Activated CD8-positive, alpha-beta memory T cell treated with anti-CD3 and anti-CD28 coated beads, Interleukin-2, amount 50 U/mL, for 1 hour (primary cell): ENCODE data around the gene MGLL.
"Not testable (repeated sequence)": the region's sequence is repeated elsewhere in the genome, so short reads cannot be mapped to it uniquely, and the experiment has no call there.

Experiments used
- DNase-seq: peaks from one replicate; pipeline ENCODE4 v3.0.0-alpha.2; 2020; ENCODE audit errors: extremely low read depth

The MGLL gene

DNA sequence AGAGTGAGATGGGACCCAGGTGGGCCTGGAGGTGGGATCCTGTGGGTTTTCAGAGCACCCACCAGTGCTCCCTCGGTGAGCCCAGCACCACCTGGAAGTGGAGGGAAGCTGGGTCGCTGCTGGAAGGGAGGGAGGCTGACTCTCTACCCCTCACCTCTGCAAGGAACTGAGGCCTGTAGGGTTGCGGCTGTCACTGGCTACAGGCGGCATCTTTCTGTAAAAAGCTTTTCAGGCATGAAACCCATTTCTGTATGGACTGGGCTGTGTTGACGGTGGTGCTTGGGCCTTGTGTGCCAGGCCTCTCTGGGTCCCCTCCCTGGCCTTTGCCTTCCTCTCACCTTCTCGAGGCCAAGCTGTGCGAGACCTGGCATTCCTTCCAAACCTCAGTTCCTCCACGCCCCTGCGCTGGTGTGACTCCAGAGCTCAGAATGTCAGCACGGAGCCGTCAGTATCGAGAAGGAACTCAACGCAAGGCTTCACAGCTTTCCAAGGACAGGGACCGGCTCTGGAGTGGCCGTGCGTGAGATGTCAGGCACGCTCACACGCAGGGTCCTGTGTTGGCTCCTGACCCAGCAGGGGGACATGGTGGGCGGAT, 133.0 kb downstream of the MGLL start:
- no peak for DNase-seq

DNA sequence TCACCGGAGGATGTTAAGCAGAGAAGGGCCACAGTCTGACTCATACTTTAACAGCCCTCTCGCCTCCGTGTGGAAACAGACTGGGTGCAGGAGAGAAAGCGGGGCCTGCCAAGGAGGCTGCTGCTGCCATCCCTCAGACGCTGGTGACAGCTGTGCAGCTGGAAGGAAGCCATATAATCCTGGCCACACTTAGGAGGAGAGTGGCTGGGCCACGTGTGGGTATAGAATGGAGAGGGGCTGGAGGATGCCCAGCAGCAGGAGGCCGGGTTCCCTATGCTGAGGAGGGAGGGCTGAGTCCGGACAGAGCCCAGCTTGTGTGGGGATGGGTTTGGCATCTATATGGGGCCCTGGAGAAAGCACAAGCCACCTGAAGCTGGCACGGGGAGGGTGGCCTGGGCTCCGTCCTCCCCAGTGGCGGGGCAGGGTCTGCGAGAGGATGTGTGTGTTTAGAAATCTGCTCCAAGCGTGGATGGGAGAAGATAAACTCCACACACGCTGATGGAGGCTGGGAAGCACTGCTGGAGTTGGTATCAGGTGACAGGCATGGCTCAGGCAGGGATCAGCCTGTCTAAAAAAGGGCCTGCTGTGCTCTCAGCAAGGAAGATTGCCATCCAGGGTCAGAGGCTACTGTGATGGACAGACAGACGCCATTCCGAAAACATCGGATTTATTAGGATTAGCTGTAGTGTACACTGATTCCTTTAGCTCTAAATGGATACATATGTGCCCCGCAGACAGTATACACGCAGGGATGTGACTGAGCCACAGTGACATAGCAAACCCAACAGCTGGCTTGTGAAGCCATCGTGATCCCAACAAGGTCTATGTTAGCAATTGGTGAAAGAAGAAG, 133.7 kb downstream of the MGLL start:
- DNase-seq = no peak

GRCh38 chr3:127688022-127688415, 134.3 kb downstream of the MGLL start:
- no peak for DNase-seq

DNA sequence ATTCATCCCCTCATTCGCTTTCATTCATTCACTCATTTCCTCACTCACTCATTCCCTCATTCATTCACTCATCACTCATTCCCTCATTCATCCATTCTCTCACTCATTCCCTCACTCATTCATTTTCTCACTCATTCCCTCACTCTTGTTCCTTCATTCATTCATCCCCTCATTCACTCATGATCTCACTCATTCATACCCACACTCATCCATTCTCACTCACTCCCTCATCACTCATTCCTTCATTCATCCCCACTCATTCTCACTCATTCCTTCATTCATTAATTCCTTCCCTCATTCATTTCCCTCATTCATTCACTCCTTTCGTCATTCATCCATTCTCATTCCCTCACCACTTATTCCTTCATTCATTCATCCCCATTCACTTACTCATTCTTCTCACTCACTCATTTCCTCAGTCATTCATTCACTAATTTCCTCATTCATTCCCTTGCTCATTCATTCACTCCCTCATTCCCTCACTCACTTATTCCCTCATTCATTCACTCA, 135.0 kb downstream of the MGLL start:
- DNase-seq = no peak

GRCh38 chr3:127686512-127686894, 135.8 kb downstream of the MGLL start:
- no peak for DNase-seq

- no peak for DNase-seq
Observed at GRCh38 chr3:127685708-127686511, 136.4 kb downstream of the MGLL start.

DNA sequence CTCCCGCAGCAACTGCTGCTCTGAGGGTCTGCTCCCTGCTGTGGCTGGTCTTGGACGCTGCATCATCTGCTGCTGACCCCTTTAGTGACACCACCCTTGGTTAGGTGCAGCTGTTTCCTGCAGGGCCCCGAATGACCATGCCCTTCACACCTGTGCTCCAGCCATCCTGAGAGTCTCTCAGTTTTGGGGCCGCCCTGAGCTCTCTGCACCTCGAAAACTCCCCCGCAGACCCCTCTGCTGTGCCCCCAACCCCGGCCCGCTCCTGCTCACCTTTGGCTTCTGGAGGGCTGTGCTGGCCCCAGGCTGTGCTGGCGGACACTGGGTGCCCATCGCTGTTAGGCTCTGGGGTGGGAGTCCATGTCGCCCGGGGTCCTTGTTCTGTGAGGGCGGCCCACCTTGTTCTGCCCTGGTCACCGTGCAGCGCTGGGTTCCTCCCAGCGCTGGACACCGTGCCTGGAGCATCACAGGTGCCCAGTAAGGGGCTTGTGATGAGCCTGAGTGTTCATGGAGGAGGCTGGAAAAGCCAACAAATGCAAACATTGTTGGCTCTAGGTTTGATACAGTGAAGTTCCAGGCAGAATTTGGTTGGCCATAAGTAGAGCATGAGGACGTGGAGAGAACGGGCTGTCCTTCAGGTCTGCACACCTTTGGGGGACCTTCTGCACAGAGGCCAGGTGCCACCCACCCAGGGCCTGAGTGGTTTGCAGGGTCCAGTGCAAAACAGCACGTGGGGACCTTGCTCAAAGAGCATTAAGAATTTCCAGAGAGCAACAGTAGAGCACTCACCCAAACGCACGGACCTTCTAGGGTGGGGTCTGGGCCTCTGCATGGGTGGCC, 137.2 kb downstream of the MGLL start:
- DNase-seq = no peak

- DNase-seq = no peak
Observed at GRCh38 chr3:127682561-127682960, 139.8 kb downstream of the MGLL start.

DNA sequence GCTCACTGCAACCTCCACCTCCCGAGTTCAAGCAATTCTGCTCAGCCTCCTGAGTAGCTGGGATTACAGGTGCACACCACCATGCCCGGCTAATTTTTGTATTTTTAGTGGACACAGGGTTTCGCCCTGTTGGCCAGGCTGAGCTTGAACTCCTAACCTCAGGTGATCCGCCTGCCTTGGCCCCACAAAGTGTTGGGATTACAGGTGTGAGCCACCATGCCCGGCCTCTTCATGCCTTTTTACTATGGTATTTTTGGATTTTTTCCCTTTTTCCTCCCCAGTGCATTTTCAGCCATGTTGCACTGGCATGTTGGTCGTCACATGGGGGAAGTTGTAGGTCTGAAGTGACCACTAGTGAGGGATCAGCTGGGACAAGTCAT, 140.2 kb downstream of the MGLL start:
- DNase-seq = not testable (repeated sequence)

GRCh38 chr3:127680798-127681221, 141.5 kb downstream of the MGLL start:
- no peak for DNase-seq

DNA sequence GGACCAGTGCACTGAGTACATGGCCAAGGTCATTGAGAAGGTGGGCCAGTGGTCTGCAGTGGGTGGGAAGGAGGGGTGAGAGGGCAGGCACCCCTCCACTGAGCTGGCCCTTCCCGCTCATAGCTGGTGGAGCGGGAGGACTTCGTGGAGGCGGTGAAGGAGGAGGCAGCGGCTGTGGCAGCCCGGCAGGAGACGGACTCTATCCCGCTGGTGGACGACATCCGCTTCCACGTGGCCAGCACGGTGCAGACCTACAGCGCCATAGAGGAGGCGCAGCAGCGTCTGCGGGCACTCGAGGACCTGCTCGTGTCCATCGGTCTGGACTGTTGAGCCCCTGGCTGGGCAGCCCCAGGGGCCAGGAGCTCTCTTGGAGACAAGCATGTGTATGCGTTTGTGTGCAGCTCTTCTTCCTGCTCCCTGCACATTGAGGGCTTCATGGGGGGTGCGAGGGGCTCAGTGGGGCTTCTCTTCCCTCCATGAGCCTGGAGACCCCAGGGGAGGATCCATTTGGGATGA, 142.1 kb downstream of the MGLL start:
- DNase-seq = no peak

DNA sequence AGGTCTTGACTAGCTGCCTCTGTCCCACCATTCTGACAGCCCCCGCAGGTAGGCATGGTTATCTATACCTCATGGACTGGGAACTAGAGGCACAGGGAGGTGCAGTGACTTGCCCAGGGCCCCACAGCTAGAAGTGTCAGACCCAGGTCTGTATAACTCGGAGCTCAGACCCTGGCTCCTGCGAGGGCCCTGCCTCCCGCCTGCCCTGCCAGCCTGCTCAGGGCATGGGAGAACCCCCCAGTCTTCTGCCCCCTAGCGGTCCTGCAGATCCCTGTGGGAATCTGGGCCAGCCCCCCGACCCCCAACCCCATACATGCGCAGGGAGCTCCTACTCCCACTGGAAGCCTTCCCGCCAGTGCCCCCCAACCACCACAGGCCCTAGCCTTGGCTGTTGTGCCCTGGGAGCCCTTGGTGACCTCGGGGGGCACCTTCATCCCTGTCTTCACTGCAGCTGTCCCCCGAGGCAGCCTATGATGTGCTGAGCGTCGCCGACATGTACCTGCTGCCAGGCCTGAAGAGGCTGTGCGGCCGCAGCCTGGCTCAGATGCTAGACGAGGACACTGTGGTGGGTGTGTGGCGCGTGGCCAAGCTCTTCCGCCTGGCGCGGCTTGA, 142.7 kb downstream of the MGLL start:
- DNase-seq = no peak

DNA sequence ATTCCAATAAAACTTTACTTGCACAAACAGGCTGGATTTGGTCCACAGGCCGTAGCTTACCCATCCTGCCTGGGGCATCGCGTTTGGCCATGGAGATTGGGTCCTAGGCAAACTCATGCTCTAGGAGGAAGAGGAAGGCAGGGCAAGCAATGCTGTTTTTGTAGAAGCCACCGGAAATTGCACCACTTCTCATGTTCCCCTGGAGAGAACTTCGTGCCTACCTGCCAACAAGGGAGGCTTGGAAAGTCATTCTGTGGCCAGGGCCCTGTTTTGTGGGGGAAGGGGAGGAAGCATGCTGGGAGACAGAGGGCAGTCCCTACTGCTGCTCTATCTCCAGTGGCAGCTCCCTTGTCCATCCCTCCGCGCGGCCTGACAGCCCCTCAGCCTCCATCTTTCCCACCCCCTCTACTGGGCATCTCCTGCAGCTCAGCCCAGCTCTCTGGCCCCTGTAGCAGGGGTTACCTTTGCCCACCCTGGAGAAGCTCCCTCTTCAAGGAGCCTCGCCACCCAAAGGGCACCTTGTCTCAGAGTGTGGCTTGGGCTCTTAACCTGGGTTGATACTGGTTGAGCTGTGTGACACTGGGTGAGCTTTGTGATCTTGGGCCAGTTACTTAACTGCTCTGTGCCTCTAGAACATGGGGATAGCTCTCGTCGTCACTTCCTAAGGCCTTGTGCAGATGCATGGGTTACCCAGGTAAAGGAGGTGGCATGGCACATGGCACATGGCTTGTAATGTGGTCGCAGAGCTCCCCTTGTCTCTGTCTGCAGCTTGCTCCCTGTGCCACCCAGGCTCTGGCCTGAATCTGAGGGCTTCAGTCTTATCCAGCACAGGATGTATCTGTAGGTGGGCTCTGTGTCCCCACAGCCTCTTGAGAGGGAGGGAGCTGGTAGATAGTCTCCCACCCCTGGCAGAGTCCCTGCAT, 143.4 kb downstream of the MGLL start:
- DNase-seq = no peak

GRCh38 chr3:127678315-127678599, 144.1 kb downstream of the MGLL start:
- no peak for DNase-seq

- DNase-seq = no peak
Observed at GRCh38 chr3:127677541-127678314, 144.6 kb downstream of the MGLL start.

DNA sequence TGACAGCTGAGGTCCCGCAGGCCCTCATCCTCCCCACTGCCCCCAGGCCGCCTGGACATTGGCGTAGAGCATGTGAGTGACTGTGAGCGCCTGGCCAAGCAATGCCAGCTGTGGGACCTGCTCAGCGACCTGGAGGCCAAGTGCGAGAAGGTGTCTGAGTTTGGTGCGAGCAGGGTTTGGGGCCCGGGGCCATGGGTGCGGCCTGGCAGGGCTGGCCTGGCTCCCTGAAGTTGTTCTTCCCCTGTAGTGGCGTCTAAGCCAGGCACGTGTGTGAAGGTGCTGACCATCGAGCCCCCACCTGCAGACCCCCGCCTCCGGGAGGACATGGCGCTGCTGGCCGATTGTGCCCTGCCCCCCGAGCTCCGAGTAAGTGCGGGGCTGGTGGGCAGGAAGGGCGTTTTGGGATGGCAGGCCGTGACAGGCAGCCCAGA, 145.4 kb downstream of the MGLL start:
- no peak for DNase-seq

DNA sequence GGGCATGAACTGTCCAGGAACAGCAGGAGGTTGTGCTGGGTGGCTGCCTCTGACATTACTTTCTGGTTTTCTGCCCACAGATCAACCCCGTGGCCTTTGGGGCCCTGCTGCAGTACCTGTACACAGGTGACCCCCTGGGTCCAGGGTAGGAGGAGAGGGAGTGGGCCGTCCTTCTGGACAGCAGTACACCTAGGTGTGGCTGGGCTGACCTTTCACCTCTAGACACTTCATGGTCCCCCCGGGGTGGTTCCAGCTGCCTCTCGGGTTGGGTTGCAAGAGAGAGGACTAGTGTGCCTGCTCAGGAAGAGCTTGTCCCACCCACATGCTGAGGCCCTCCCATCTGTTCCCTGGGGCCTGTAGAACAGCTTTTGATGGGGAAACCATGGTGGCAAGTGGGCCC, 145.9 kb downstream of the MGLL start:
- no peak for DNase-seq

- DNase-seq = no peak
Observed at GRCh38 chr3:127675651-127676391, 146.5 kb downstream of the MGLL start.
